Caco-2 (cell line): Measurements from ENCODE around the gene ITPR1. TPM values are rescaled to one million over a fixed set of nuclear protein-coding genes. Genes with fewer than 3 reads are reported as not detected.

Experiments used
- BruUV-seq: library from RNA; stranded (reverse); fragments of 400-500 nt; replicated peaks from 2 replicates; lab custom pipeline; 2021; lab: Mats Ljungman, UMichigan
- CTCF ChIA-PET: fragments of 300-600 bp; sonication (Branson Sonifier 250); formaldehyde crosslinking; loops from one replicate; lab custom pipeline; 2022; ENCODE audit warnings: antibody characterized with exemption; lab: Charles Lee
- POLR2A ChIA-PET: fragments of 300-600 bp; sonication (Branson Sonifier 250); formaldehyde crosslinking; loops from one replicate; lab custom pipeline; 2022; ENCODE audit warnings: antibody characterized with exemption; lab: Charles Lee
- DNase-seq, 2 experiments: peaks; one replicate each; pipeline versions ENCODE4 v3.0.0 to v3.0.0-alpha.2; 2020 to 2022
- H3K27me3 ChIP-seq: replicated peaks from 2 replicates; pipeline ENCODE4 v1.6.0; 2011; ENCODE audit warnings: low read length; ENCODE audit not compliant: control insufficient read depth, insufficient read depth
- H3K36me3 ChIP-seq: 2 replicates; pipeline ENCODE4 v1.5.1; 2011; ENCODE audit warnings: low read length; ENCODE audit not compliant: control insufficient read depth, insufficient read depth
- H3K4me1 ChIP-seq: fragments of 250-450 bp; sonication (Bioruptor Pico); 2 replicates; pipeline ENCODE4 v1.5.1; 2020; ENCODE audit warnings: mild to moderate bottlenecking
- H3K4me3 ChIP-seq: 2 replicates; pipeline ENCODE4 v1.5.1; 2011; ENCODE audit warnings: low read depth, mild to moderate bottlenecking, control low read depth, low read length
- H3K9me3 ChIP-seq: fragments of 250-450 bp; sonication (Bioruptor Pico); 2 replicates; pipeline ENCODE4 v1.5.1; 2020; ENCODE audit warnings: mild to moderate bottlenecking, moderate library complexity
- H3K27ac Mint-ChIP-seq: one replicate; pipeline ENCODE4 v1.8.0; 2022; ENCODE audit warnings: mixed read lengths; ENCODE audit not compliant: unreplicated experiment
- H3K27me3 Mint-ChIP-seq: one replicate; pipeline ENCODE4 v1.8.0; 2022; ENCODE audit warnings: mixed read lengths; ENCODE audit not compliant: insufficient read depth, unreplicated experiment
- H3K36me3 Mint-ChIP-seq: one replicate; pipeline ENCODE4 v1.8.0; 2022; ENCODE audit warnings: mild to moderate bottlenecking, mixed read lengths; ENCODE audit not compliant: insufficient read depth, unreplicated experiment
- H3K4me1 Mint-ChIP-seq: one replicate; pipeline ENCODE4 v1.8.0; 2022; ENCODE audit warnings: low read depth, mixed read lengths; ENCODE audit not compliant: unreplicated experiment
- H3K4me3 Mint-ChIP-seq: one replicate; pipeline ENCODE4 v1.8.0; 2022; ENCODE audit warnings: mild to moderate bottlenecking, moderate library complexity, mixed read lengths; ENCODE audit not compliant: unreplicated experiment
- H3K9me3 Mint-ChIP-seq: one replicate; pipeline ENCODE4 v1.8.0; 2022; ENCODE audit warnings: mixed read lengths; ENCODE audit not compliant: unreplicated experiment
- intact Hi-C: fragments of 100-400 bp; cut with micrococcal nuclease; formaldehyde crosslinking; loops from one replicate; pipeline ENCODE4 v1.10.0; 2022; ENCODE audit not compliant: unreplicated experiment
- total RNA-seq: library from RNA; stranded (reverse); gene quantifications from 2 replicates; pipeline ENCODE4 v1.2.3, GENCODE V29; 2022
- TF ChIP-seq, protein P1 (sequence below), 2 experiments: fragments of 200-600 bp in 1 of 2; IDR thresholded peaks; 1 replicate in 1 of 2; 2 replicates in 1 of 2; pipeline versions ENCODE4 v1.5.1 to v1.8.0; 2011 to 2022; ENCODE audit warnings: antibody characterized with exemption in 1 of 2, control low read depth in 1 of 2, inconsistent platforms in 1 of 2, low read depth in 1 of 2, low read length in 1 of 2, mild to moderate bottlenecking in 1 of 2, moderate library complexity in 1 of 2; ENCODE audit not compliant: insufficient read depth in 1 of 2, severe bottlenecking in 1 of 2, unreplicated experiment in 1 of 2

Gene ITPR1
- total RNA-seq, 1 experiment from 2014 or later = 10.4 TPM

DNA sequence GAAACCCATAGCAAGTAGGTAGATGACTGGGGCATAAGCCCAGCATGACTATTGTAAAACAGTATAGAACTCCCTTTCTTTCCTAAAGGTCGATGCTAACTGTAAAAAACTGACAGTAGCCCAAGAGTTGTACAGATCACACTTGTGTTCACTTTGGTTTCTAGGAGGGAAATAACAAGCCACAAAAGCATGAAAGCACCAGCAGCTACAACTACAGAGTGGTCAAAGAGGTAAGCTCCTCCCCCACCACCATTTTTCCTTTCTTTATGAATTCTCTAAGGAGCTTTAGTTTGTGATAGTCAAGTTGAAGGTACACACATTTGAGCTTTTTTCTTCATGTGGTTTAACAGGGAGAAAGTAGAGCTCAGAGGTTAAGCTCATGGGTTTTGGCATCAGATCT is 191.0 kb downstream of the ITPR1 start:
- ChIA-PET CTCF (no interaction called here), POLR2A (no interaction called here)
- BruUV-seq = no TSS peak
- Mint-ChIP-seq H3K27ac (no peak overlapping the region), H3K4me3 (no peak overlapping the region), H3K9me3 (no peaks in the 10 kb centered on the region), H3K4me1 (peaks cover 7% of the 10 kb centered on the region), H3K36me3 (no peaks in the 10 kb centered on the region), H3K27me3 (peaks cover 2% of the 10 kb centered on the region)
- DNase-seq = no peak
- H3K9me3 ChIP-seq = no peaks in the 10 kb centered on the region
- H3K27me3 ChIP-seq = no peaks in the 10 kb centered on the region; the same call in 1 of the 2 replicates
- H3K4me3 ChIP-seq = no peak overlapping the region
- no peaks in the 10 kb centered on the region for H3K36me3 ChIP-seq
- H3K4me1 ChIP-seq = 0 out of 2 replicates have a peak, but pooled peaks cover 5% of the 10 kb centered on the region
- intact Hi-C loops = no loop called here
- TF ChIP-seq, protein P1, sequence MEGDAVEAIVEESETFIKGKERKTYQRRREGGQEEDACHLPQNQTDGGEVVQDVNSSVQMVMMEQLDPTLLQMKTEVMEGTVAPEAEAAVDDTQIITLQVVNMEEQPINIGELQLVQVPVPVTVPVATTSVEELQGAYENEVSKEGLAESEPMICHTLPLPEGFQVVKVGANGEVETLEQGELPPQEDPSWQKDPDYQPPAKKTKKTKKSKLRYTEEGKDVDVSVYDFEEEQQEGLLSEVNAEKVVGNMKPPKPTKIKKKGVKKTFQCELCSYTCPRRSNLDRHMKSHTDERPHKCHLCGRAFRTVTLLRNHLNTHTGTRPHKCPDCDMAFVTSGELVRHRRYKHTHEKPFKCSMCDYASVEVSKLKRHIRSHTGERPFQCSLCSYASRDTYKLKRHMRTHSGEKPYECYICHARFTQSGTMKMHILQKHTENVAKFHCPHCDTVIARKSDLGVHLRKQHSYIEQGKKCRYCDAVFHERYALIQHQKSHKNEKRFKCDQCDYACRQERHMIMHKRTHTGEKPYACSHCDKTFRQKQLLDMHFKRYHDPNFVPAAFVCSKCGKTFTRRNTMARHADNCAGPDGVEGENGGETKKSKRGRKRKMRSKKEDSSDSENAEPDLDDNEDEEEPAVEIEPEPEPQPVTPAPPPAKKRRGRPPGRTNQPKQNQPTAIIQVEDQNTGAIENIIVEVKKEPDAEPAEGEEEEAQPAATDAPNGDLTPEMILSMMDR (IDR thresholded peaks at IDR 0.05; ENCODE audit: insufficient read depth in 1 of 2, low read depth in 1 of 2, low read length in 1 of 2, severe bottlenecking in 1 of 2, unreplicated experiment in 1 of 2) = no peak

DNA sequence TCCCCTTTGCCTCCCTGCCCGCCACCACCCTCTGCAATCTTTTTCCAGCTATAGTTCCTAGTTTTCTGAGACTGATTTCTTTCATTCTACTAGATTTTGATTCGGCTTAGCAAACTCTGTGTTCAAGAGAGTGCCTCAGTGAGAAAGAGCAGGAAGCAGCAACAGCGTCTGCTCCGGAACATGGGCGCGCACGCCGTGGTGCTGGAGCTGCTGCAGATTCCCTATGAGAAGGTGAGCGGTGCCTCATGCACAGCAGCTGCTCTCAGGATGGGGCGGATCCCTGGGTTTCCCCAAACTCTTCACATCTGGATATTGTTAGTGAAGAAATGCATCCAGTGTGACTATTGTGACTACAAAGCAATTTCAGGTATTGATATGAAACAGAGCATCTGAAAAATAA is 191.8 kb downstream of the ITPR1 start:
- H3K27ac Mint-ChIP-seq = no peak overlapping the region
- CTCF ChIA-PET = no interaction called here
- TF ChIP-seq, protein P1 (IDR thresholded peaks at IDR 0.05; ENCODE audit: insufficient read depth in 1 of 2, low read depth in 1 of 2, low read length in 1 of 2, severe bottlenecking in 1 of 2, unreplicated experiment in 1 of 2) = no peak
- no peaks in the 10 kb centered on the region for H3K36me3 ChIP-seq
- H3K9me3 Mint-ChIP-seq = peaks cover 4% of the 10 kb centered on the region
- POLR2A ChIA-PET = no interaction called here
- no peak for DNase-seq
- no peak overlapping the region for H3K4me3 Mint-ChIP-seq
- intact Hi-C loops = no loop called here
- no peaks in the 10 kb centered on the region; the same call in 1 of the 2 replicates for H3K27me3 ChIP-seq
- no peaks in the 10 kb centered on the region for H3K36me3 Mint-ChIP-seq
- no peak overlapping the region for H3K4me3 ChIP-seq
- H3K4me1 Mint-ChIP-seq = peaks cover 7% of the 10 kb centered on the region
- no peaks in the 10 kb centered on the region for H3K27me3 Mint-ChIP-seq
- H3K4me1 ChIP-seq = 0 out of 2 replicates have a peak, but pooled peaks cover 5% of the 10 kb centered on the region
- H3K9me3 ChIP-seq = no peaks in the 10 kb centered on the region
- no TSS peak for BruUV-seq

DNA sequence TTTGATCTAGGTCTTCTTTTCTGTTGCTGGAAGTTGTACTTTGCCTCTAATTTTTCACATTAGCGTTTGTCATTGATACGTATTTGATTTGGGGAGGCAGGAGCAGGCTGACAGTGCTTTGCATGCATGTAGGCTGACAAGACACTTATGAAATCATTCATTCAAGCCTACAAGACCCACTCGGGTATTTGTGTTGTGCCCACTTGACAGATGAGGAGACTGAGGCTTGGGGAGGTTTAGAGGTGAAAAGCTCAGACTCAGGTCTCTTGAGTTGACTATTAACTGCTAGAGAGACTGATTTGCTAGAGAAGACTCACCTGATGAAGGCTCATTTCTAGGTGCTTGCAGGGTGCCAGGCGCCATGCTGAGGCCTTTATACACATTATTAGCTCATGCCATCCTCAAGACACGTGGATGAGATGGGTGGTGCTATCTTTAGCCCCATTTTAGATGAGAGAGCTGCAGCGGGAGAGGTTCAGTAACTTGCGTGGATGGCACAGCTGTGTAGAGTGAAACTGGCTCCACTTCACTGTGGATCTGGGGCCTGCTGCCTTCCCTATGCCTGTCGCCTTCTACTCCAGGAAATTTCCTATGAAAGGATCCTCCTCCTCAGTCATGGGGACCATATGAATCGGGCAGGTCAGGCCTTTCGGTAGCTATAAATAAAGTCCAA is 192.7 kb downstream of the ITPR1 start:
- peaks cover 10% of the 10 kb centered on the region for H3K9me3 Mint-ChIP-seq
- intact Hi-C loops = no loop called here
- ChIA-PET CTCF (interaction anchor here (0.8 to 1.2 kb wide), 2 partner anchors 26 to 416 kb away, joined by 3 to 4 read pairs; no protein-coding TSS in a partner anchor), POLR2A (no interaction called here)
- no peak overlapping the region for H3K4me3 Mint-ChIP-seq
- Histone ChIP-seq H3K36me3 (no peaks in the 10 kb centered on the region), H3K4me1 (0 out of 2 replicates have a peak, but pooled peaks cover 5% of the 10 kb centered on the region), H3K27me3 (no peaks in the 10 kb centered on the region; the same call in 1 of the 2 replicates), H3K4me3 (no peak overlapping the region), H3K9me3 (no peaks in the 10 kb centered on the region)
- TF ChIP-seq, protein P1 (IDR thresholded peaks at IDR 0.05; ENCODE audit: insufficient read depth in 1 of 2, low read depth in 1 of 2, low read length in 1 of 2, severe bottlenecking in 1 of 2, unreplicated experiment in 1 of 2) = no peak
- no peaks in the 10 kb centered on the region for H3K27me3 Mint-ChIP-seq
- BruUV-seq = no TSS peak
- no peak for DNase-seq
- H3K27ac Mint-ChIP-seq = no peak overlapping the region
- H3K4me1 Mint-ChIP-seq = peaks cover 7% of the 10 kb centered on the region
- no peaks in the 10 kb centered on the region for H3K36me3 Mint-ChIP-seq
